ENCODE data around the gene XAGE1B.
"Not testable (repeated sequence)": the region's sequence is repeated elsewhere in the genome, so short reads cannot be mapped to it uniquely, and the experiment has no call there.

XAGE1B gene, protein sequence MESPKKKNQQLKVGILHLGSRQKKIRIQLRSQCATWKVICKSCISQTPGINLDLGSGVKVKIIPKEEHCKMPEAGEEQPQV

DNA sequence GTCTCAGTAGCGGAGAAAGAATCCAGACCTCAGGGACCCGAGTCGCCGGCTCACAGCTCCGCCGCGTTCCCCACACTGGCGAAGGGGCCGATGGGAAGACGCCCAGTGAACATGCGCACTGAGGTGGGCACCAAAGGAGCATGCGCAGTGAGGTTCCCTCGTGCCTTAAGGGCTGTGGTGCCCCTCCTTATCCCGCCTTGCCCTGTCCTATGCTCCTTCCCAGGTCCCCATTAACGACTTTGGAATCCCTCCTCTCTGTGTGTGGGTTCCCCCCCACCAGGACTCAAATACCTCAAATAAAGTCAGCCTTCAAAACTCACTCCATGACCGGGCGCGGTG is at the start of gene XAGE1B:
XAGE1B (minus strand) TSS at position 77 of the 339 bp plus-strand sequence. CDS start 1,536 bp downstream, outside the sequence.
- in situ Hi-C loops (cut with HindIII; ENCODE audit: low sequenced_read_pairs) = not testable (repeated sequence)

- in situ Hi-C loops (cut with HindIII; ENCODE audit: low sequenced_read_pairs) = no loop called here
These were observed 46.2 kb upstream of the XAGE1B start for GRCh38 chrX:52563105-52563504.

DNA sequence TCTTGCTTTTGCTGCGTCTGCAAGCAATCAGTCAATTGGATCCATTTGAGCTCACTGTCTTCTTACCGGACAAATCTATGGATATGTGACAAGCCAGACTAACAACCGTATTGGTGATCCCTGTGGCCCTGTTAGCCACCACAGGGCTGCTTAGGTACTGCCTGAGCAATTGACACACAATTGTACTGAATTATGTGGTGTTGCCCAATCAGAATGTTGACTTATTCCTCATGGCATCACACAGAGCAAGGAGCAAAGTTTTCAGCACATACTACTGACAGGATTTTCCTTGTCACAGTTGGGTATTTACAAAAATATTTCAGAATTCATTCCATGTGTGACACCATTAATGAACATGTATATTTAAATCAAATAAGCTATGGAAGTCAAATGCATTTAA is 41.3 kb upstream of the XAGE1B start:
- in situ Hi-C loops (cut with HindIII; ENCODE audit: low sequenced_read_pairs) = no loop called here

DNA sequence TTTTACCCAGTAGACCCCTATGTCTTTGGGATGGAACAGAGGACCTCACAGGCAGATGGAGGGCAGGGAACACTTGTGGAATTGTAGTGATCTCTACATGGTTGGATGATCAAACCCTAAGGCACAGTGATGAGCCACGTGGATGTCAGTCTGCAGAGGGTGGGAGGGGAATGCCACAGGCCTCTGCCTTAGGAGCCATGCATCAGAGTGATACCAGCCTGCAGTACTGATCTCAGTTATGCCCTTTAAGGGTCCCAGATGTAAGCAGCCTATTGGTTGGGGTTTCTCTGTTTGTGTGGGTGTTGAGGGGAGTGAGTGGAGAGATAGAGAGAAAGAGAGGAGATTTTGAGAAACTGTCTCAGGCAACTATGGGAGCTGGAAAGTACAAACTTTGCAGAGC is 39.9 kb upstream of the XAGE1B start:
- in situ Hi-C loops (cut with HindIII; ENCODE audit: low sequenced_read_pairs) = no loop called here

DNA sequence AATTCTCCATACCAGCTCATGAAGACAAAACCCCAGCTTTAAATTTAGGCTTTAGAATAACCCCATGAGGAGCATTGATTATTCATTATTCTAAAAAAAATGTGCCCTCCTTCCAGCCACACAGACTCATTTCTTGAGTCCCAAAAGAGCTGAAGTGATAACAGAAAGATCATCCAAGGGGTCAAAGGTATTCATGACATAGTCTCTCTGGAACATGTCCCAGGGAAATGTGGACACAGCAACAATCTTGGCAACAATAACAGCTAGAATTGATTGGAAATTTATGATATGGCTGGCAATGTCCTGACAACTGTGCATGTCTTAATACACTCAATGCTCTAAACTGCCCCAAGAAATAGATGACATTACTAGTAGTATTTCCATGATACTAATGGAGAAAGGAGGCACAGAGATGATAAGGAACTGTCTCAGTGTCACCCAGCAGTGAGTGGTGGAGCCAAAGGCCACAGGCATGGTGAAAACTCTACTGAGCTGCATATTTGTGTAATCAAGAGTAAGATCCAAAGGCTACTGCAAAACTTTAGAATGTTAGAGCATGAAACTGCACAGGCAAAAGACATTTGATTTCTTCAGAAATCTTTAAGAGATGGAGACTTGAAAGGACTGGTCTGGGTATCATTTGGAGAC is 37.3 kb upstream of the XAGE1B start:
- in situ Hi-C loops (cut with HindIII; ENCODE audit: low sequenced_read_pairs) = no loop called here

DNA sequence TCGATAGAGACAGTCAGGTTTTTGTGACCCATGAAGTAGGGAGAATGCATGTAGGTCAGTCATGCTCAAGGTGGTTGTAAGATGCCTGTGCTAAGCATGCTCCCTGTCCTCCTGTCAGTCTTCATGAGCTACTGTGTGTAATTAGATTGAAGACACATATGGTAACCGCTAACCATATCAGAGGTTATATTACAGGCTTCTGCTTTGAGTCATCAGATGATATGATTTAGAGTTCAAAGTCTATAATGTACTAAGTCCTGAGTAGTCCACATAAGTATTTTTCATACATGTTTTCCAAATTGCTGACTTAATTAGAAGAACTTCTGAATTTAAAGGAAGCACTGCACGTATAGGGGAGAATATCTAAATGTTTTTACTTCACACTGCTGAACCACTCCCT is 31.9 kb upstream of the XAGE1B start:
- in situ Hi-C loops (cut with HindIII; ENCODE audit: low sequenced_read_pairs) = not testable (repeated sequence)

DNA sequence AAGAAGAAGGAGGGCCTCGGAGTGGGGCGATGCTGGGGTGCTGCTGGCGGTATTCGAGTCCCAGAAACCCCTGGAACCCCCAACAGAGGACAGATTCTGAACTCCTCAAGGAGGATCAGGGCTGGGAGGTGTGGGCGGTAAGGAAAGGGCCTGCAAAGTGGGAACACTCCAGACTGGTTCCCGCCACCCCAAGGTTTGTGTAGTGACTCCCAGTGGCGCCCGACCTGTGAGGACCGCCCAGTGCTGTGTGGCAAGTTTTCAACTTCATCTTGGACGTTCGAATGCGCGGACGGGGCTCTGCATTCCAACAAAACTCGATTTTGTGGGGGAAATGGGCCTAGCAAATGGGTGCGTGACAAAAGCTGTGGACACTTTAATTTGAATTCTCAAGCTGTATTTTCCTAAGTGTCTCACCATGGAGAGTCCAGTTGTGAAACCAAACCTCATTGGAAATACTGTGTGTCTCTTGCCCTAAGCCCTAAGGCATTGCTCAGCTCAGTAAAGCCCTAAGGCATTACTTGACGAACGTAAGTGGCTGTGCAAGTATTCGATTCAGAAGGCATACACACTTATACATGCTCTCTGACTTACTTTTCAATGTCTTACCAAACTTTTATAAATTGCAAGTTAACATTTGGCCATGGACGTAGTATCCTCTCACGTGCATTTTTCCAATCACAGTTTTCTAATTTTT is 27.4 kb upstream of the XAGE1B start:
- in situ Hi-C loops (cut with HindIII; ENCODE audit: low sequenced_read_pairs) = no loop called here

- in situ Hi-C loops (cut with HindIII; ENCODE audit: low sequenced_read_pairs) = no loop called here
These were observed 25.4 kb upstream of the XAGE1B start for GRCh38 chrX:52542311-52542710.

DNA sequence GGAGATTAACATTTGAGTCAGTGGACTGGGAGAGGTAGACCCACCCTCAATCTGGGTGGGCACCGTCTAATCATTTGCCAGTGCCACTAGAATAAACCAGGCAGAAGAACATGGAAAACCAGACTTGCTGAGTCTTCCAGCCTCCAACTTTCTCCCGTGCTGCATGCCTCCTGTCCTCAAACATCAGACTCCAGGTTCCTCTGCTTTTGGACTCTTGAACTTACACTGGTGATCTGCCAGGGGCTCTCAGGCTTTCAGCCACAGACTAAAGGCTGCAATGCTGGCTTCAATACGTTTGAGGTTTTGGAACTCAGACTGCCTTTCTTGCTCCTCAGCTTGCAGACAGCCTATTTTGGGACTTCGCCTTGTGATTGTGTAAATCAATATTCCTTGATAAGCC is 24.2 kb upstream of the XAGE1B start:
- in situ Hi-C loops (cut with HindIII; ENCODE audit: low sequenced_read_pairs) = not testable (repeated sequence)

- in situ Hi-C loops (cut with HindIII; ENCODE audit: low sequenced_read_pairs) = not testable (repeated sequence)
These were observed 515 bp downstream of the XAGE1B start for GRCh38 chrX:52516110-52516986.

DNA sequence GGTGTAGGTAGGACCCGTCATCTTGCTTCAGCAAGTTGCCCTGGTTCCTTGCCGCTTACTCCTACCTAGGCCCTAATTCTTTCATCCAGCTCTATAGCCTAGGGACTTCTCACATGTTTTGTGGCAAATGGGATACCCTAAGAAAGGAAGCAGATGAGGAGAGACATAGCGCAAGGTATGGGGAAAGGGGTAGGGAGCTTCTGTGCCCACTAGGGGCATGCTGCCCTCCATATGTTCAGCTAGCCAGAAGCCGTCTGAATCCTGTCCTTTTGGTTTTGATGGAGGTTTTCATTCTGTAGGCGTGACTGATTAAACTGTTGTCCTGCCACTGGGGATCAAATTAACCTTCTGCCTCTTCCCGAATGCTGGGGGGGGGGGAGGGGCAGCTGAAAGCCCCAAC is 5.7 kb downstream of the XAGE1B start:
- in situ Hi-C loops (cut with HindIII; ENCODE audit: low sequenced_read_pairs) = not testable (repeated sequence)

DNA sequence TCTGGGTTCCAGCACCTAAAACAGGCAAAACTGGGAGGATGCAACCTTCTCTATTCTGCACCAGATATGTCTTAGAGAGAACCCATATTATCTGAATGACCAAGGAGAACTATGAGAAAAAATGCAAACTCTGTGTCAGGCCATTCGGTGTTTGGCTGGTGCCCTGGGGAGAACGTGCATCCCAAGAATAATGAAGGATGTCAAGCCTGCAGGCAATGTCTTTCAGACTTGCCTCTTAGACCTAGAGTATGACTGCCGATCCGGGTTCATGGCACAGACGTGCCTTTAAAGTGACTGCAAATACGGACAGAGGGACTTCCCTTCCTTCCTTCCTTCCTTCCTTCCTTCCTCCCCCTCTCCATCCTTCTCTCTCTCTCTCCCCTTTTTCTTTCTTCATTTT is 6.9 kb downstream of the XAGE1B start:
- in situ Hi-C loops (cut with HindIII; ENCODE audit: low sequenced_read_pairs) = no loop called here

GRCh38 chrX:52507331-52507730 is 9.5 kb downstream of the XAGE1B start:
- in situ Hi-C loops (cut with HindIII; ENCODE audit: low sequenced_read_pairs) = no loop called here

DNA sequence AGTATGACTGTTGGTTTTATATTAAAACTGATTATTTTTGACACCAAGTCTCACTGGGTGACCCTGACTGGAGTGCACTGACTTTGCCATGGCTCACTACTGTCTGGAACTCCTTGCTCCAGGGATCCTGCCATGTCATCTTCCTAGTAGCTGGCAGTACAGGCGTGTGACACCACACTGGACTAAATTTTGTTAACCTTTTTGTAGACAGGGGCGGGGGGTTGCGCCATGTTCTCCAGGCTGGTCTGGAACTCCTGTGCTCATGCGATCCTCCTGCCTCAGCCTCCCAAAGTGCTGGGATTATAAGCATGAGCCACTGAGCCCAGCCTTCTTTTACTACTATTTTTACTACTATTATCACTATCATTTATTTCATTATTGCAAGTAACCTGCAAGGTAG is 12.3 kb downstream of the XAGE1B start:
- in situ Hi-C loops (cut with HindIII; ENCODE audit: low sequenced_read_pairs) = no loop called here

DNA sequence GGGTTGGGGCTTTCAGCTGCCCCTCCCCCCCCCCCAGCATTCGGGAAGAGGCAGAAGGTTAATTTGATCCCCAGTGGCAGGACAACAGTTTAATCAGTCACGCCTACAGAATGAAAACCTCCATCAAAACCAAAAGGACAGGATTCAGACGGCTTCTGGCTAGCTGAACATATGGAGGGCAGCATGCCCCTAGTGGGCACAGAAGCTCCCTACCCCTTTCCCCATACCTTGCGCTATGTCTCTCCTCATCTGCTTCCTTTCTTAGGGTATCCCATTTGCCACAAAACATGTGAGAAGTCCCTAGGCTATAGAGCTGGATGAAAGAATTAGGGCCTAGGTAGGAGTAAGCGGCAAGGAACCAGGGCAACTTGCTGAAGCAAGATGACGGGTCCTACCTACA is 15.5 kb downstream of the XAGE1B start:
- in situ Hi-C loops (cut with HindIII; ENCODE audit: low sequenced_read_pairs) = not testable (repeated sequence)

GRCh38 chrX:52496419-52496772 is 20.5 kb downstream of the XAGE1B start:
- in situ Hi-C loops (cut with HindIII; ENCODE audit: low sequenced_read_pairs) = not testable (repeated sequence)

- in situ Hi-C loops (cut with HindIII; ENCODE audit: low sequenced_read_pairs) = not testable (repeated sequence)
These were observed 21.1 kb downstream of the XAGE1B start, which contains the start of gene XAGE1A for GRCh38 chrX:52495545-52496418. XAGE1A (plus strand) TSS chrX:52495808; CDS start chrX:52497362, 1,554 bp downstream.

DNA sequence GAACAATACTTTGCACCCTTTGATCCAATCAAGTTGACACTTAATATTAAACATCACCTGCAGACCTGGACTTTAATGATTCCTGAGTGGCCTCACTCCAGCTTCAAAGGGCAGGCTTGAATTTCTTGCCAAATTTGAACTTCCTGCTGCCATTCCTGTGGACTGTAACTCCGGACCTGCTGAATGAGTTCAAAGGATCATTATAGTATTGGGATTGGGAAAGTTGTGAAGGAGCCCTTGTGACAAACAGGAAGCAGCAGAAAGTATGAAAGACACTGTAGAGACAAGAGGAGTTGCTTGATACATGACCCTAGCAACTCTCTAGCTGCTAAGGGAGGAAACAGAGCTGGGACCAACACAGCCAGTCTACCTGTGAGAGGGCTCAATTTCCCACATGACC is 45.6 kb downstream of the XAGE1B start:
- in situ Hi-C loops (cut with HindIII; ENCODE audit: low sequenced_read_pairs) = not testable (repeated sequence)

All from DLD1 (cell line).